HUES48 (cell line): ENCODE data around the gene RDH13.
"Not testable (repeated sequence)": the region's sequence is repeated elsewhere in the genome, so short reads cannot be mapped to it uniquely, and the experiment has no call there.

Source experiments
- H3K27ac ChIP-seq: one replicate; pipeline ENCODE4 v1.7.0; 2013; ENCODE audit warnings: low read depth, low read length, inconsistent platforms
- H3K27me3 ChIP-seq: 2 replicates; pipeline ENCODE4 v1.6.1; 2013; ENCODE audit warnings: mild to moderate bottlenecking, low read length; ENCODE audit not compliant: control insufficient read depth, insufficient read depth
- H3K36me3 ChIP-seq: 2 replicates; pipeline ENCODE4 v1.6.1; 2013; ENCODE audit warnings: low read length; ENCODE audit not compliant: control insufficient read depth, insufficient read depth
- H3K4me1 ChIP-seq: 2 replicates; pipeline ENCODE4 v1.6.1; 2013; ENCODE audit warnings: mild to moderate bottlenecking, low read length; ENCODE audit not compliant: control insufficient read depth, insufficient read depth
- H3K4me3 ChIP-seq: 2 replicates; pipeline ENCODE4 v1.5.1; 2013; ENCODE audit warnings: mild to moderate bottlenecking, low read depth, low read length
- H3K9ac ChIP-seq: 2 replicates; pipeline ENCODE4 v1.6.1; 2013; ENCODE audit warnings: mild to moderate bottlenecking, low read depth, low read length, moderate library complexity
- H3K9me3 ChIP-seq: 2 replicates; pipeline ENCODE4 v1.6.1; 2013; ENCODE audit warnings: low read length; ENCODE audit not compliant: control insufficient read depth, insufficient read depth

RDH13 gene

GRCh38 chr19:55062735-55063491, at the start of gene RDH13:
RDH13 (minus strand) TSS chr19:55063148; CDS start chr19:55063032, 116 bp downstream.
- peak within 1 kb of the TSS; percentile 70 for H3K9ac ChIP-seq
- H3K27me3 ChIP-seq, result peaks cover 22% of the 10 kb centered on the region
- H3K27ac ChIP-seq, result peak within 1 kb of the TSS; percentile 59
- H3K36me3 ChIP-seq, result peaks cover 12% of the 10 kb centered on the region; the same call in 1 of the 2 replicates
- H3K9me3 ChIP-seq, result no peaks in the 10 kb centered on the region
- H3K4me1 ChIP-seq, result no peaks in the 10 kb centered on the region
- H3K4me3 ChIP-seq, result peak within 1 kb of the TSS; percentile 91

GRCh38 chr19:55112246-55112776, 49.4 kb upstream of the RDH13 start:
- Histone ChIP-seq H3K9me3 (no peaks in the 10 kb centered on the region), H3K36me3 (peaks cover 11% of the 10 kb centered on the region), H3K4me3 (no peak overlapping the region), H3K27ac (no peak overlapping the region), H3K9ac (no peak overlapping the region), H3K27me3 (no peaks in the 10 kb centered on the region), H3K4me1 (peaks cover 11% of the 10 kb centered on the region)

GRCh38 chr19:55111238-55111831, 48.4 kb upstream of the RDH13 start:
- no peaks in the 10 kb centered on the region for H3K9me3 ChIP-seq
- H3K4me1 ChIP-seq, result peaks cover 11% of the 10 kb centered on the region
- no peak overlapping the region for H3K9ac ChIP-seq
- no peak overlapping the region for H3K4me3 ChIP-seq
- H3K36me3 ChIP-seq, result peaks cover 11% of the 10 kb centered on the region
- H3K27me3 ChIP-seq, result no peaks in the 10 kb centered on the region
- H3K27ac ChIP-seq, result no peak overlapping the region

- no peaks in the 10 kb centered on the region for H3K27me3 ChIP-seq
- H3K27ac ChIP-seq, result no peak overlapping the region
- H3K4me1 ChIP-seq, result peaks cover 6% of the 10 kb centered on the region
- H3K9me3 ChIP-seq, result no peaks in the 10 kb centered on the region
- no peak overlapping the region for H3K9ac ChIP-seq
- H3K36me3 ChIP-seq, result peaks cover 11% of the 10 kb centered on the region
- no peak overlapping the region for H3K4me3 ChIP-seq
Measured at GRCh38 chr19:55109527-55110291, 46.8 kb upstream of the RDH13 start.

- not testable (repeated sequence) for H3K4me1 ChIP-seq, H3K9me3 ChIP-seq, H3K4me3 ChIP-seq, H3K9ac ChIP-seq, H3K27me3 ChIP-seq, H3K27ac ChIP-seq
- peaks cover 20% of the 10 kb centered on the region for H3K36me3 ChIP-seq
Measured at GRCh38 chr19:55107252-55107651, 44.3 kb upstream of the RDH13 start.

- H3K27ac ChIP-seq, result no peak overlapping the region
- H3K4me3 ChIP-seq, result no peak overlapping the region
- no peaks in the 10 kb centered on the region; the same call in 1 of the 2 replicates for H3K9me3 ChIP-seq
- H3K9ac ChIP-seq, result no peak overlapping the region
- H3K36me3 ChIP-seq, result peaks cover 25% of the 10 kb centered on the region
- no peaks in the 10 kb centered on the region for H3K27me3 ChIP-seq
- H3K4me1 ChIP-seq, result no peaks in the 10 kb centered on the region
Measured at GRCh38 chr19:55106591-55106990, 43.6 kb upstream of the RDH13 start.

- Histone ChIP-seq H3K9me3 (no peaks in the 10 kb centered on the region; the same call in 1 of the 2 replicates), H3K36me3 (peaks cover 29% of the 10 kb centered on the region), H3K9ac (no peak overlapping the region), H3K27me3 (no peaks in the 10 kb centered on the region), H3K4me1 (no peaks in the 10 kb centered on the region), H3K27ac (no peak overlapping the region), H3K4me3 (no peak overlapping the region)
Measured at GRCh38 chr19:55105237-55105636, 42.3 kb upstream of the RDH13 start.

- Histone ChIP-seq H3K36me3 (peaks cover 25% of the 10 kb centered on the region), H3K4me3 (no peak overlapping the region), H3K9me3 (no peaks in the 10 kb centered on the region; the same call in 1 of the 2 replicates), H3K27me3 (no peaks in the 10 kb centered on the region), H3K9ac (no peak overlapping the region), H3K27ac (no peak overlapping the region), H3K4me1 (no peaks in the 10 kb centered on the region)
Measured at GRCh38 chr19:55103190-55103589, 40.2 kb upstream of the RDH13 start.

- Histone ChIP-seq H3K9me3 (no peaks in the 10 kb centered on the region; the same call in 1 of the 2 replicates), H3K36me3 (peaks cover 25% of the 10 kb centered on the region), H3K4me1 (no peaks in the 10 kb centered on the region), H3K4me3 (no peak overlapping the region), H3K27ac (no peak overlapping the region), H3K9ac (no peak overlapping the region), H3K27me3 (no peaks in the 10 kb centered on the region)
Measured at GRCh38 chr19:55101261-55101660, 38.3 kb upstream of the RDH13 start.

GRCh38 chr19:55099557-55100506, 36.9 kb upstream of the RDH13 start:
- Histone ChIP-seq H3K27ac (no peak overlapping the region), H3K9me3 (no peaks in the 10 kb centered on the region; the same call in 1 of the 2 replicates)

More at GRCh38 chr19:55099557-55100506, 36.9 kb upstream of the RDH13 start:
- H3K9ac ChIP-seq, result no peak overlapping the region
- H3K4me3 ChIP-seq, result no peak overlapping the region
- H3K36me3 ChIP-seq, result peaks cover 31% of the 10 kb centered on the region
- H3K4me1 ChIP-seq, result peaks cover 7% of the 10 kb centered on the region; the same call in 1 of the 2 replicates
- H3K27me3 ChIP-seq, result no peaks in the 10 kb centered on the region
